Caco-2 (cell line): ENCODE data around the gene MRPL47. TPM values are rescaled to one million over a fixed set of nuclear protein-coding genes. Genes with fewer than 3 reads are reported as not detected.

Source experiments
- BruUV-seq: library from RNA; stranded (reverse); fragments of 400-500 nt; replicated peaks from 2 replicates; lab custom pipeline; 2021; lab: Mats Ljungman, UMichigan
- CTCF ChIA-PET: fragments of 300-600 bp; sonication (Branson Sonifier 250); formaldehyde crosslinking; loops from one replicate; lab custom pipeline; 2022; ENCODE audit warnings: antibody characterized with exemption; lab: Charles Lee
- POLR2A ChIA-PET: fragments of 300-600 bp; sonication (Branson Sonifier 250); formaldehyde crosslinking; loops from one replicate; lab custom pipeline; 2022; ENCODE audit warnings: antibody characterized with exemption; lab: Charles Lee
- DNase-seq, 2 experiments: peaks; one replicate each; pipeline versions ENCODE4 v3.0.0 to v3.0.0-alpha.2; 2020 to 2022
- H3K27me3 ChIP-seq: replicated peaks from 2 replicates; pipeline ENCODE4 v1.6.0; 2011; ENCODE audit warnings: low read length; ENCODE audit not compliant: control insufficient read depth, insufficient read depth
- H3K36me3 ChIP-seq: 2 replicates; pipeline ENCODE4 v1.5.1; 2011; ENCODE audit warnings: low read length; ENCODE audit not compliant: control insufficient read depth, insufficient read depth
- H3K4me1 ChIP-seq: fragments of 250-450 bp; sonication (Bioruptor Pico); 2 replicates; pipeline ENCODE4 v1.5.1; 2020; ENCODE audit warnings: mild to moderate bottlenecking
- H3K4me3 ChIP-seq: 2 replicates; pipeline ENCODE4 v1.5.1; 2011; ENCODE audit warnings: low read depth, mild to moderate bottlenecking, control low read depth, low read length
- H3K9me3 ChIP-seq: fragments of 250-450 bp; sonication (Bioruptor Pico); 2 replicates; pipeline ENCODE4 v1.5.1; 2020; ENCODE audit warnings: mild to moderate bottlenecking, moderate library complexity
- H3K27ac Mint-ChIP-seq: one replicate; pipeline ENCODE4 v1.8.0; 2022; ENCODE audit warnings: mixed read lengths; ENCODE audit not compliant: unreplicated experiment
- H3K27me3 Mint-ChIP-seq: one replicate; pipeline ENCODE4 v1.8.0; 2022; ENCODE audit warnings: mixed read lengths; ENCODE audit not compliant: insufficient read depth, unreplicated experiment
- H3K36me3 Mint-ChIP-seq: one replicate; pipeline ENCODE4 v1.8.0; 2022; ENCODE audit warnings: mild to moderate bottlenecking, mixed read lengths; ENCODE audit not compliant: insufficient read depth, unreplicated experiment
- H3K4me1 Mint-ChIP-seq: one replicate; pipeline ENCODE4 v1.8.0; 2022; ENCODE audit warnings: low read depth, mixed read lengths; ENCODE audit not compliant: unreplicated experiment
- H3K4me3 Mint-ChIP-seq: one replicate; pipeline ENCODE4 v1.8.0; 2022; ENCODE audit warnings: mild to moderate bottlenecking, moderate library complexity, mixed read lengths; ENCODE audit not compliant: unreplicated experiment
- H3K9me3 Mint-ChIP-seq: one replicate; pipeline ENCODE4 v1.8.0; 2022; ENCODE audit warnings: mixed read lengths; ENCODE audit not compliant: unreplicated experiment
- intact Hi-C: fragments of 100-400 bp; cut with micrococcal nuclease; formaldehyde crosslinking; loops from one replicate; pipeline ENCODE4 v1.10.0; 2022; ENCODE audit not compliant: unreplicated experiment
- total RNA-seq: library from RNA; stranded (reverse); gene quantifications from 2 replicates; pipeline ENCODE4 v1.2.3, GENCODE V29; 2022
- TF ChIP-seq, protein P1 (sequence below), 2 experiments: fragments of 200-600 bp in 1 of 2; IDR thresholded peaks; 1 replicate in 1 of 2; 2 replicates in 1 of 2; pipeline versions ENCODE4 v1.5.1 to v1.8.0; 2011 to 2022; ENCODE audit warnings: antibody characterized with exemption in 1 of 2, control low read depth in 1 of 2, inconsistent platforms in 1 of 2, low read depth in 1 of 2, low read length in 1 of 2, mild to moderate bottlenecking in 1 of 2, moderate library complexity in 1 of 2; ENCODE audit not compliant: insufficient read depth in 1 of 2, severe bottlenecking in 1 of 2, unreplicated experiment in 1 of 2

MRPL47 gene
- total RNA-seq, 1 experiment from 2014 or later = 71.3 TPM

DNA sequence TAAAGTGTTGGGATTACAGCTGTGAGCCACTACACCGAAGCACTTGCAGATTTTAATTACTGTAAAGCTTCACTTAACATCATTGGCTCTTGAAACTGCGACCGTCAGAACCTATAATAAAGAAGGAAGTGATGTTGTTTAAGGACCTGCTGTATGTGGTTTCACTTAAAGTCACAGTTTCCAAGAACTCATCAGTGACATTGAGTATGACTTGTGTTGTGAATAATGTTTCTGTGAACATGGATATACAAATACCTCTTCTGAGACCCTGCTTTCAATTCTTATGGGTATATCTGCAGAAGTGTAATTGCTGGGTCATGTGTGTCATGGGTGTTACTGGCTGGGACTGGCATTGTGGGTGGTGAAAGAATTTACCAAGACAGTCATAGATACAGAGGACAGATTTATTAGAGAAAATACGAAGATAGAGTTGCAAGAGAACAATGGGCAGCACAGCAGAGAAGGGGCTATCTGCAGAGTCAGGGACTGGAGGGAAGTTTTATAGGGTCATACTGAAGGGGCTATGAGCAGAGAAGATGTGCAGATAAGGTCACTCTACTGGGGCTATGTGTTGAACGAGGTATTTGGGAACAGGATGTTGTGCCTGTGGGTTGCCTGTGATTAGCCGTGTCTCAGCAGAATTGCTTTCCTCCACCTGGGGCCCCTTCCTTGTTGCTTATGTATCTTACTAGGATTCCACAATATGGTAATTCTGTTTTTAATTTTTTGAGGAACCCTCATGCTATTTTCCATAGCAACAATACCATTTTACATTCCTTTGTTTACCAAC, 4.7 kb upstream of the MRPL47 start:
- H3K4me1 Mint-ChIP-seq = peaks cover 8% of the 10 kb centered on the region
- intact Hi-C loops = no loop called here
- CTCF ChIA-PET = no interaction called here
- no peak for DNase-seq
- no peak overlapping the region for H3K4me3 Mint-ChIP-seq
- POLR2A ChIA-PET = interaction anchor here (0.6 kb wide), 1 partner anchor 1741 kb away, joined by 3 read pairs; no protein-coding TSS in a partner anchor
- Histone ChIP-seq H3K9me3 (no peaks in the 10 kb centered on the region), H3K4me3 (no peak overlapping the region), H3K36me3 (no peaks in the 10 kb centered on the region; the same call in 1 of the 2 replicates), H3K27me3 (no peaks in the 10 kb centered on the region), H3K4me1 (peaks cover 11% of the 10 kb centered on the region; the same call in 1 of the 2 replicates)
- H3K27me3 Mint-ChIP-seq = no peaks in the 10 kb centered on the region
- H3K9me3 Mint-ChIP-seq = no peaks in the 10 kb centered on the region
- no TSS peak for BruUV-seq
- TF ChIP-seq, protein P1, sequence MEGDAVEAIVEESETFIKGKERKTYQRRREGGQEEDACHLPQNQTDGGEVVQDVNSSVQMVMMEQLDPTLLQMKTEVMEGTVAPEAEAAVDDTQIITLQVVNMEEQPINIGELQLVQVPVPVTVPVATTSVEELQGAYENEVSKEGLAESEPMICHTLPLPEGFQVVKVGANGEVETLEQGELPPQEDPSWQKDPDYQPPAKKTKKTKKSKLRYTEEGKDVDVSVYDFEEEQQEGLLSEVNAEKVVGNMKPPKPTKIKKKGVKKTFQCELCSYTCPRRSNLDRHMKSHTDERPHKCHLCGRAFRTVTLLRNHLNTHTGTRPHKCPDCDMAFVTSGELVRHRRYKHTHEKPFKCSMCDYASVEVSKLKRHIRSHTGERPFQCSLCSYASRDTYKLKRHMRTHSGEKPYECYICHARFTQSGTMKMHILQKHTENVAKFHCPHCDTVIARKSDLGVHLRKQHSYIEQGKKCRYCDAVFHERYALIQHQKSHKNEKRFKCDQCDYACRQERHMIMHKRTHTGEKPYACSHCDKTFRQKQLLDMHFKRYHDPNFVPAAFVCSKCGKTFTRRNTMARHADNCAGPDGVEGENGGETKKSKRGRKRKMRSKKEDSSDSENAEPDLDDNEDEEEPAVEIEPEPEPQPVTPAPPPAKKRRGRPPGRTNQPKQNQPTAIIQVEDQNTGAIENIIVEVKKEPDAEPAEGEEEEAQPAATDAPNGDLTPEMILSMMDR (IDR thresholded peaks at IDR 0.05; ENCODE audit: insufficient read depth in 1 of 2, low read depth in 1 of 2, low read length in 1 of 2, severe bottlenecking in 1 of 2, unreplicated experiment in 1 of 2) = no peak
- H3K27ac Mint-ChIP-seq = no peak overlapping the region
- peaks cover 26% of the 10 kb centered on the region for H3K36me3 Mint-ChIP-seq

DNA sequence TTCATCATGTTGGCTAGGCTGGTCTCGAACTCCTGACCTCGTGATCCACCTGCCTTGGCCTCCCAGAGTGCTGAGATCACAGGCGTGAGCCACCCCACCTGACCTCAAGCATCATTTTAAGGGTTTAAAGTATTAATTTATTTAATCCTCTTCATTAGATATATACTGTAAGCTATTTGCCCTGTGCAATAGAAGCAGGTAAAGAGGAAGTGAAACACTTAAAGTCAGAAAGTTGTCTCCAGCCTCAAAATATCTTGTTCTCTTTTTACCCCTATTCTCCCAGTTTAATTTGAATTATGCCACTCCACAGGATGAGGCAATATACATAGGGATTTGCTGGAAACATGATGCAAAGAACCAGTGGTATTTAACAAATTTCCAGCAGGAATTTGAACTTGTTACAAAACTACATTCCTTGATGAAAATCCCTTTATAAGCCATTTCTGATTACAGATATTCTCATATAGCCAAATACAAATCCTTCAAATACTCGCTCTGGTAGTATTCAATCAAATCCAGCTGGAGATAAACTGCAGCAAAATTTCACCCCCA, 2.2 kb upstream of the MRPL47 start:
- Histone ChIP-seq H3K27me3 (no peaks in the 10 kb centered on the region), H3K36me3 (no peaks in the 10 kb centered on the region; the same call in 1 of the 2 replicates), H3K4me3 (no peak overlapping the region), H3K9me3 (no peaks in the 10 kb centered on the region), H3K4me1 (peaks cover 7% of the 10 kb centered on the region; the same call in 1 of the 2 replicates)
- no peaks in the 10 kb centered on the region for H3K27me3 Mint-ChIP-seq
- no peak for DNase-seq
- CTCF ChIA-PET = no interaction called here
- H3K4me3 Mint-ChIP-seq = peak overlapping the region; percentile 19
- TF ChIP-seq, protein P1 (IDR thresholded peaks at IDR 0.05; ENCODE audit: insufficient read depth in 1 of 2, low read depth in 1 of 2, low read length in 1 of 2, severe bottlenecking in 1 of 2, unreplicated experiment in 1 of 2) = no peak
- H3K36me3 Mint-ChIP-seq = peaks cover 27% of the 10 kb centered on the region
- H3K27ac Mint-ChIP-seq = no peak overlapping the region
- BruUV-seq = no TSS peak
- no peaks in the 10 kb centered on the region for H3K9me3 Mint-ChIP-seq
- no peaks in the 10 kb centered on the region for H3K4me1 Mint-ChIP-seq
- intact Hi-C loops = no loop called here
- POLR2A ChIA-PET = no interaction called here

DNA sequence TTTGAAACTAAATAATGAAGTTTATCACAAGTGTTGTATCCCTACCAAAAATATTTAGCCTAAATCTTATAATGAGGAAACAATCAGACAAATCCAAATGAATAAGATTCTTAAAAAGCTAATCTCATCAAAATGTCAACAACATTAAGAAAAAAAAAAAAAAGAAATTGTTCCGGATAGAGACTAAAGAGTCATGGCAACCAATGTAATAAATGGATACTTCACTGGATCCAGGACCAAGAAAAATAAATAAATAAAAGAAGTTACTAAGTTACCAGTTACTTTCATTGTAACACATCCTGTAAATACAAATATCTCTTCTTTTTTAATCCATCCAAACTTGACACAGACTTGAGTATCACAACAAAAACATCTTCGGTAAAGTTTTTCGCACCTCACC, 607 bp downstream of the MRPL47 start:
- peak overlapping the region; percentile 99 for H3K27ac Mint-ChIP-seq

More for the DNA sequence above, 607 bp downstream of the MRPL47 start:
- Mint-ChIP-seq H3K4me3 (peak overlapping the region; percentile 97), H3K4me1 (no peaks in the 10 kb centered on the region), H3K27me3 (no peaks in the 10 kb centered on the region), H3K36me3 (peaks cover 31% of the 10 kb centered on the region), H3K9me3 (no peaks in the 10 kb centered on the region)
- Histone ChIP-seq H3K36me3 (no peaks in the 10 kb centered on the region; the same call in none of the 2 replicates), H3K9me3 (no peaks in the 10 kb centered on the region), H3K4me3 (peak overlapping the region; percentile 76), H3K27me3 (no peaks in the 10 kb centered on the region), H3K4me1 (peaks cover 7% of the 10 kb centered on the region; the same call in 1 of the 2 replicates)
- POLR2A ChIA-PET = interaction anchor here (0.6 kb wide), 2 partner anchors 40 to 747 kb away, joined by 3 read pairs; no protein-coding TSS in a partner anchor
- DNase-seq = no peak
- CTCF ChIA-PET = no interaction called here
- intact Hi-C loops = loop anchor here (1.0 to 2.0 kb wide), 2 partner anchors 41 to 77 kb away; no protein-coding TSS in a partner anchor
- TF ChIP-seq, protein P1 (IDR thresholded peaks at IDR 0.05; ENCODE audit: insufficient read depth in 1 of 2, low read depth in 1 of 2, low read length in 1 of 2, severe bottlenecking in 1 of 2, unreplicated experiment in 1 of 2) = no peak
- TSS peak; percentile 76 for BruUV-seq
